BE2C (cell line): Measurements from ENCODE around the gene FOXF2.

Experiments used
- DNase-seq: peaks from one replicate; pipeline ENCODE4 v3.0.0-alpha.2; 2020
- H3K27me3 ChIP-seq: fragments of 250-450 bp; sonication (Bioruptor Pico); 2 replicates; pipeline ENCODE4 v1.5.1; 2020; ENCODE audit warnings: mild to moderate bottlenecking
- H3K36me3 ChIP-seq: fragments of 250-450 bp; sonication (Bioruptor Pico); 2 replicates; pipeline ENCODE4 v1.5.1; 2020; ENCODE audit warnings: mild to moderate bottlenecking
- H3K4me1 ChIP-seq: fragments of 250-450 bp; sonication (Bioruptor Pico); 2 replicates; pipeline ENCODE4 v1.5.1; 2020
- H3K4me3 ChIP-seq: 2 replicates; pipeline ENCODE4 v1.5.1; 2011; ENCODE audit warnings: low read depth, low read length
- H3K9me3 ChIP-seq: fragments of 250-450 bp; sonication (Bioruptor Pico); 2 replicates; pipeline ENCODE4 v1.5.1; 2020
- TF ChIP-seq, protein P1 (sequence below): IDR thresholded peaks from 2 replicates; pipeline ENCODE4 v1.5.1; 2012; ENCODE audit warnings: mild to moderate bottlenecking, low read depth, low read length

The FOXF2 gene

DNA sequence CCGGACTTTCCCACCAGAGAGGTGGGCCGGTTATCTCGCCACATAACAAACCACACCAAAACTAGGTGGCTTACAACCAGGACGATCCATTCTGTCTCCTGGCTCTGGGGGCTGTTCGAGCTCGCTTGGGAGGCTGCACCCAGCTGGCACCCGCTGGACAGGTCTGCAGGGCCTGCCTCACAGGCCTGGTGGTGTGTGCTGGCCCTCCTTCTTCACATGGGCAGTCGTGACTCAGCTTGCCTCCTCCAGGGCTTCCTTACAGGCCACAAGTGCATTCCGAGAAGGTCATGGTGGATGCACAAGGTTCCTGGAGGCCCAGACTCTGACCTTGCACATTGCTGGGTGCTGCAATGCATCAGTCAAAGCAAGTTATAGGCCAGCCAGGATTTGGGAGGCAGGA, 34.2 kb downstream of the FOXF2 start:
- H3K27me3 ChIP-seq, result peaks cover 22% of the 10 kb centered on the region
- TF ChIP-seq, protein P1, sequence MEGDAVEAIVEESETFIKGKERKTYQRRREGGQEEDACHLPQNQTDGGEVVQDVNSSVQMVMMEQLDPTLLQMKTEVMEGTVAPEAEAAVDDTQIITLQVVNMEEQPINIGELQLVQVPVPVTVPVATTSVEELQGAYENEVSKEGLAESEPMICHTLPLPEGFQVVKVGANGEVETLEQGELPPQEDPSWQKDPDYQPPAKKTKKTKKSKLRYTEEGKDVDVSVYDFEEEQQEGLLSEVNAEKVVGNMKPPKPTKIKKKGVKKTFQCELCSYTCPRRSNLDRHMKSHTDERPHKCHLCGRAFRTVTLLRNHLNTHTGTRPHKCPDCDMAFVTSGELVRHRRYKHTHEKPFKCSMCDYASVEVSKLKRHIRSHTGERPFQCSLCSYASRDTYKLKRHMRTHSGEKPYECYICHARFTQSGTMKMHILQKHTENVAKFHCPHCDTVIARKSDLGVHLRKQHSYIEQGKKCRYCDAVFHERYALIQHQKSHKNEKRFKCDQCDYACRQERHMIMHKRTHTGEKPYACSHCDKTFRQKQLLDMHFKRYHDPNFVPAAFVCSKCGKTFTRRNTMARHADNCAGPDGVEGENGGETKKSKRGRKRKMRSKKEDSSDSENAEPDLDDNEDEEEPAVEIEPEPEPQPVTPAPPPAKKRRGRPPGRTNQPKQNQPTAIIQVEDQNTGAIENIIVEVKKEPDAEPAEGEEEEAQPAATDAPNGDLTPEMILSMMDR, result no peak
- no peak for DNase-seq

DNA sequence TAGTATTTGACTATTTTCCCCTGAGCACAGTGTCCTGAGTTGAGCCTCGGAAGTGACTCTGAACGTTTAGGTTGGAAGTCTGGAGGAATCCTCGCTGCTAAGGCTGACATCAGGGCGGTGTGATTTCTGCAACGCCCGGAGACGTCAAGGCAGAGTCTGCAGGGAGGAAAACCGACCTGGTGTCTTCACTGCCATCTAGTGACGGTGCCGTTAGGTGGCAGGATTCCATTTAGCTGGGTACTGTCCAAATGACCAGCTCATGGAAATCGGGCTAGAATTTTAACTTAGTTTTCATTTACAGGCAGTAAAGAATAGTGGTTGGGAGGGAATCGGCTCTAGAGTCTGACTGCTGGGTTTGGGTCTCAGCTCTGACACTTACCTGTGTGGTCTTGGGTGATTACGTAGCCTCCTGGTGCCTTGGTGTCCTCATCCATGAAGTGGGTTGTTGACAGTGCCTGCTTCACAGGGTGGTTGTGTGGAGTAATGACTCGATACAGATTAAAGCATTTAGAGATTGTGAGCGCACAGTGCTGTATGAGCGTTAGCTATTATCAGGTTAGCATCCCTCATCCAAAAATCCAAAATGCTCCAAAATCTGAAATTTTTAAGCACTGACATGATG, 35.0 kb downstream of the FOXF2 start:
- DNase-seq, result peak; percentile 29
- Histone ChIP-seq H3K36me3 (no peaks in the 10 kb centered on the region), H3K4me3 (no peak overlapping the region), H3K27me3 (peaks cover 22% of the 10 kb centered on the region), H3K4me1 (no peaks in the 10 kb centered on the region), H3K9me3 (no peaks in the 10 kb centered on the region)
- TF ChIP-seq, protein P1, result peak; percentile 62

More for the DNA sequence above, 34.2 kb downstream of the FOXF2 start:
- H3K4me3 ChIP-seq, result no peak overlapping the region
- no peaks in the 10 kb centered on the region for H3K36me3 ChIP-seq
- no peaks in the 10 kb centered on the region for H3K4me1 ChIP-seq
- no peaks in the 10 kb centered on the region for H3K9me3 ChIP-seq

DNA sequence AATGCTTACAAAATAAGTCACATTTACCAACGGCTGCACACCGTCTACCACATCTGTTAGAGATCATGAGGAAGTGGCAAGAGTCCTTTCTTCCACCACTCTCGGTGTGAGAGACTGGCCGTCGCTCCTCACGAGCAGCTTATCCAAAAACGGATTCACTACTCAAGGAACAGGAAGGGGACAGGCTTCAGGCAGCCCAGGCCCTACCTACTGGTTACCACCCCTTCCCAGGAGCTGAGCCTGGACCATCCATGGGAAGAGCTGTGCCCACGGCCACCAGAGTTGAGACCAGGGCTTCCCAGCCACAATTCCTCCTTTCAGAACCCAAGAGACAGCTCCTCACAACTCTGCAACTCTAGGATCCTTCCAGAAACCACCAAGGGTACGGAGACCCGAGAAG, 37.0 kb downstream of the FOXF2 start:
- H3K36me3 ChIP-seq, result no peaks in the 10 kb centered on the region
- no peak overlapping the region for H3K4me3 ChIP-seq
- peaks cover 22% of the 10 kb centered on the region for H3K27me3 ChIP-seq
- DNase-seq, result no peak
- TF ChIP-seq, protein P1, result no peak
- no peaks in the 10 kb centered on the region for H3K9me3 ChIP-seq
- no peaks in the 10 kb centered on the region for H3K4me1 ChIP-seq

DNA sequence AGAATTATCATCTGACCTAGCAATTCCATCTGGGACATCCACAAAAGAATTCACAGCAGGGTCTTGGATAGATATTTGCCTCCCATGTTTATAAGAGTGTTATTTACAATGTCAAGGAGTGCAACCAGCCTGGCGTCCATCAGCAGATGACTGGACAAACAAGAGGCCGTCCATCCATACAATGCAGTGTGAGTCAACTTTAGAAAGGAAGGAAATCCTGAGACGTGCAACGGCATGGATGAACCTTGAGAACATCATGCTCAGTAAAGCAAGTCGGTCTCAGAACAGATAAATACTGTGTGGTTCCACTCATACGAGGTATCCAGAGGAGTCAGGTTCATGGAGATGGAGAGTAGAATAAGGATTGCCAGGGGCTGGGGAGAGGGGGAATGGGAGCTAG, 46.4 kb downstream of the FOXF2 start:
- Histone ChIP-seq H3K4me1 (no peaks in the 10 kb centered on the region), H3K27me3 (peaks cover 47% of the 10 kb centered on the region), H3K9me3 (no peaks in the 10 kb centered on the region), H3K4me3 (no peak overlapping the region), H3K36me3 (no peaks in the 10 kb centered on the region)
- TF ChIP-seq, protein P1, result no peak
- DNase-seq, result no peak

DNA sequence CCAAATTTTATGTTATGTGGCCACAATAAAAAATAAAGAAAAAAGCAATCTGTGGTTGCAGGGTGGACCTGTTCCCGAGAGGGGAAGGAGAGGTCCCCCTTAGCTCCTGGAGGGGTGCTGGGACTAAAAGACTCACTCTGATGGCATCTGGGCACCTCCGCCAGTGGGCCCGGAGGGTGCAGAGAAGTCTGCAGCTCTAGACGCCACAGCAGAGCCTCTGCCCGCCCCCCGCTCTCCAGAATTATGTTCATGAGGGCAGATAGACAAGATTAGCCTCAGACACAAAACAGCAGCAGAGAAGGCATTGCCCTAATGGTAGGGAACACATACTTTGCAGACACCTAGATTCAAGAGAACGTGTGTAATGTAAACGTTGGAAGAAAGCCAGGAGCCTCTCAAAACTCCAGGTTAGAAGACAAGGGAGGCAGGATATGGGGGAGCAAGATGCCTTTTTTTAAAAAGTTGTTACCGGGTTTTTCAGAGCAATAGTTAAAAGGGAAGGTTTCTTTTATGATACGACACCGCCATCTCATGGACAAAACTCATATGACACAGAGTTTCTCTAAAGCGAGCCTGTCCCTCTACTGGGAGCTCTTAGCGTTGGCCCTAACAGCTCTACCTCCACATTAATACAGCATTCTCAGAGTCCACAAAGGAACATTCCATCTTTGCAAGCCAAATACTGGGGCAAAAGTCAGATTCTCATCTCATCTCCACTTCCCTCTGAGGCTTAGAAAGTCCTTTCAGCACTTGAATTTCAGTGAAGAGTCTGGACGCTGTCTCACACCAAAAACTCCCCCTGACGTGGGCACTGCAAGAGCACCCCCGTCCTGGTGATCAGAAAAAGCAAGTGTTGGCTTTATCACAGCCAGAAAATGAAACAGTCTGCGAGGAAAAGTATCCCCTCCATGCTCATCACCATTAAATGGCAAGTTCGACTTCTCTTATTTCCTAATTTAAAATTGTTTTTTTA, 47.2 kb downstream of the FOXF2 start:
- no peak overlapping the region for H3K4me3 ChIP-seq
- DNase-seq, result peak; percentile 41
- H3K36me3 ChIP-seq, result no peaks in the 10 kb centered on the region

More for the DNA sequence above, 47.2 kb downstream of the FOXF2 start:
- Histone ChIP-seq H3K27me3 (peaks cover 47% of the 10 kb centered on the region), H3K4me1 (no peaks in the 10 kb centered on the region), H3K9me3 (no peaks in the 10 kb centered on the region)
- TF ChIP-seq, protein P1, result peak; percentile 72
